ENCODE data around the gene MYOF.
"Not testable (repeated sequence)": the region's sequence is repeated elsewhere in the genome, so short reads cannot be mapped to it uniquely, and the experiment has no call there.

MYOF gene

DNA sequence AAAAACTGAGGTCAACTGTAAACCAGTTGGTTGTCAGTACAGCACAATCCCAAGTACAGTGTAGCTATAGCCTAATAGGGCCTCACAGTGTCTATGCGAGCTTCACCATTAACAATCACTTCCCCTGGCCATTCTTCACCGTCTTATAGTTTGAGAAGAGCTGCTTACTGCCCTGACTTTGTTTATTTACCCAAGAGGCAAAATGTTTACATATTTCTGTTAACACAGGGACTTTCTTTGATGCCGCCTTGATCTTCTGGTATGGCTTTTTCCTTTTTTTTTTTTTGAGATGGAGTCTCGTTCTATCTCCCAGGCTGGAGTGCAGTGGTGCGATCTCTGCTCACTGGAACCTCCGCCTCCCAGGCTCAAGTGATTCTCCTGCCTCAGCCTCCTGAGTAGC is 3.3 kb downstream of the MYOF start:
- H3K27me3 ChIP-seq (ENCODE audit: control insufficient read depth, insufficient read depth, low read length) = no peaks in the 10 kb centered on the region
- 0 out of 2 replicates have a peak, but pooled peaks cover 1% of the 10 kb centered on the region for H3K4me1 ChIP-seq (ENCODE audit: control insufficient read depth, insufficient read depth, low read length)
- H3K9me3 ChIP-seq (ENCODE audit: control insufficient read depth, insufficient read depth, low read length) = no peaks in the 10 kb centered on the region
- no peaks in the 10 kb centered on the region for H3K36me3 ChIP-seq (ENCODE audit: control insufficient read depth, insufficient read depth, low read length)
- no peak for DNase-seq (ENCODE audit: low read depth, low spot score)
- no peak overlapping the region for H3K4me3 ChIP-seq (ENCODE audit: low read length)
- H3K27ac ChIP-seq (ENCODE audit: low read length) = no peak overlapping the region
- no CpG with 5 or more reads among the region's 6 CpGs for WGBS (ENCODE audit: insufficient coverage, insufficient read length)

DNA sequence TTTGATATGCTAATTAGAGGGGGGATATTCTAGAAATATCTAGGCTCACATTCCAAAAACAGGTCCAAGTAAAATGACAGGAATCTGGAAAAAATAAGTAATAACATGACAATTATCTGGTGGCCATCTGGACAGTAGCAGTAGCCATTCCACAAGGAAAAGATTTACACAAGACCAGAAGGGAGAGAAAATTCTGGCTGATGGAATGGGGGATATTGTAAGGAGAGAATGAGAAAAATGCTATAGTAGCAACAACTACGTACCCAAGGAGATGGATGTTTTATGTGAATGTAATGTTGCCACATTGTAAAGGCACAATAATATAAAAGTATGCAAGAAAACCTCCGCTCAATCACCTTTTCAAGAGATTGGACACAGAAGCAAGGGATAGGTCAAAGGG is 5.4 kb downstream of the MYOF start:
- Histone ChIP-seq H3K27ac (ENCODE audit: low read length) (no peak overlapping the region), H3K4me1 (ENCODE audit: control insufficient read depth, insufficient read depth, low read length) (peaks cover 1% of the 10 kb centered on the region; the same call in 1 of the 2 replicates), H3K9me3 (ENCODE audit: control insufficient read depth, insufficient read depth, low read length) (no peaks in the 10 kb centered on the region), H3K36me3 (ENCODE audit: control insufficient read depth, insufficient read depth, low read length) (no peaks in the 10 kb centered on the region), H3K27me3 (ENCODE audit: control insufficient read depth, insufficient read depth, low read length) (no peaks in the 10 kb centered on the region), H3K4me3 (ENCODE audit: low read length) (no peak overlapping the region)
- no CpG with 5 or more reads among the region's 2 CpGs for WGBS (ENCODE audit: insufficient coverage, insufficient read length)
- DNase-seq (ENCODE audit: low read depth, low spot score) = no peak

DNA sequence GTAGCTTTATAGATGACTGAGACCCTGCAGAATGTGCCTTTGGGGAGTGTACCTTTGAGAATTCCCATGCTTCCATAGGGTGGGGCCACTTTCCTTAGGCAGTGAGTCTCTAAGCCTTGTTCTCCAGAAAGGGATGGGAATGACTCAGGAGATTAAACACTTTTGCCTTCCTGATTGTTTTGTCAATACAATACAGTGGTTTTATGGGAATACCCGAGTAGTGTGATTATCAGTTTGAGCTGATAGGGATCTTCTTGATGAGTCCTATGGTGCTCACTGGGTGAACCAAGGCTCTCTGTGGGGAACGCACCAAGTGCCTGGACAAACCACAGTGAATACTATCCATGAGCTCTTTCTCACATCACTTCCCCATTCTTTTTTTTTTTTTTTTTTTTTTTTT is 6.3 kb downstream of the MYOF start:
- H3K27ac ChIP-seq (ENCODE audit: low read length) = no peak overlapping the region
- H3K36me3 ChIP-seq (ENCODE audit: control insufficient read depth, insufficient read depth, low read length) = no peaks in the 10 kb centered on the region
- peaks cover 1% of the 10 kb centered on the region for H3K4me1 ChIP-seq (ENCODE audit: control insufficient read depth, insufficient read depth, low read length)
- H3K27me3 ChIP-seq (ENCODE audit: control insufficient read depth, insufficient read depth, low read length) = no peaks in the 10 kb centered on the region
- H3K4me3 ChIP-seq (ENCODE audit: low read length) = no peak overlapping the region
- DNase-seq (ENCODE audit: low read depth, low spot score) = no peak
- WGBS (ENCODE audit: insufficient coverage, insufficient read length) = no CpG with 5 or more reads among the region's 2 CpGs
- H3K9me3 ChIP-seq (ENCODE audit: control insufficient read depth, insufficient read depth, low read length) = no peaks in the 10 kb centered on the region

DNA sequence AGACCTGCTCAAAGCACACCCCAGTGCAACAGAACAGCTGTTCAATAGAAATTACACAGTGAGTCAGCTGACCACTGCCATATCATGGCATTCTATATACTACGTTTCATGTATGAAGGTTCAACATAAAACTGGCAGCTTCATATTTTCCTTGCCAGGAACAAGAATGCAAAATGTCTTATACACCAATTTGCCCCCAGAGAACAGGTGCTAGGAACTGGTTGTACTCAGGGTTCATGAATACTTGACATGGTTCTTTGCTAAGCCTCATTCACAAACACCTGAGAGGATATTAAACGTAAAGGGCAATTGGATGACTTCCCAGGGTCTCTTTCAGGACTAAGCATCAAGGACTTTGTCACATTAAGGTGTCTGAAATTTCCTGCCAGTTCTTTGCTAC is 6.9 kb downstream of the MYOF start:
- Histone ChIP-seq H3K4me3 (ENCODE audit: low read length) (no peak overlapping the region), H3K27ac (ENCODE audit: low read length) (no peak overlapping the region), H3K9me3 (ENCODE audit: control insufficient read depth, insufficient read depth, low read length) (no peaks in the 10 kb centered on the region), H3K4me1 (ENCODE audit: control insufficient read depth, insufficient read depth, low read length) (peaks cover 1% of the 10 kb centered on the region), H3K36me3 (ENCODE audit: control insufficient read depth, insufficient read depth, low read length) (no peaks in the 10 kb centered on the region), H3K27me3 (ENCODE audit: control insufficient read depth, insufficient read depth, low read length) (no peaks in the 10 kb centered on the region)
- no peak for DNase-seq (ENCODE audit: low read depth, low spot score)
- no CpG with 5 or more reads among the region's 2 CpGs for WGBS (ENCODE audit: insufficient coverage, insufficient read length)

DNA sequence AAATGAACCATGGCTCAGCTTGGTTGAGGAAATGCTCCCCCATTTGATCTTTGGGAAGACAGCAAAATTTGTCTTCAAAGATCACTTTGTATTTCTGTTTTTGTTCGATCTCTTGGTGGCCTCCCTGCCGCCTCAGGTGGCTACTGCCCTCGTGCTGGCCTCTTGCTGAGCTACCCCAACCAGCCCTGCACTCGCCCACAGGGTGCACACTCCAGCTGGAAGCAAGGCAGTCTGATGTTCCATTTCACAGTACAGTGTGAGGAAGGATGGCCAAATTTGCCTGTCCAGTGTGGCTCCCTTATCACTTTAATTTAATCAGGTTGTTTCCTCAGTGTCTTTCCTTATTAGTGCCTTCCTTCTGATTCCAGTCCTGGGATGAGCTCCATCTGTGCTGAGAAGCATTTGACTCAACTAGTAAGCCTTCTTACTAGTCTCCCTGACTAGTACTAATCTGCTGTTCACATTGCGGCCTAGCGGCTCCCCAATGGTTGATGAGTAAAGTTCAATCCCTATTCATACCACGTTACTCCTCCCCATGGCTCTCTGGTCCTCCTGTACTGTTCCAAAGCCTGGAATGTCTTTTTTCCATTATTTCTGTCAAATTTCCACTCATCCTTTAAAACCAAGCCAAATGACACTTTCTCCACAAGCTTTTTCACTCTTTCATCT is 8.2 kb downstream of the MYOF start:
- WGBS (ENCODE audit: insufficient coverage, insufficient read length) = no CpG with 5 or more reads among the region's 7 CpGs
- no peak overlapping the region for H3K27ac ChIP-seq (ENCODE audit: low read length)
- no peaks in the 10 kb centered on the region for H3K9me3 ChIP-seq (ENCODE audit: control insufficient read depth, insufficient read depth, low read length)
- no peaks in the 10 kb centered on the region; the same call in none of the 2 replicates for H3K4me1 ChIP-seq (ENCODE audit: control insufficient read depth, insufficient read depth, low read length)
- no peak for DNase-seq (ENCODE audit: low read depth, low spot score)
- H3K4me3 ChIP-seq (ENCODE audit: low read length) = no peak overlapping the region
- H3K36me3 ChIP-seq (ENCODE audit: control insufficient read depth, insufficient read depth, low read length) = no peaks in the 10 kb centered on the region
- H3K27me3 ChIP-seq (ENCODE audit: control insufficient read depth, insufficient read depth, low read length) = no peaks in the 10 kb centered on the region

DNA sequence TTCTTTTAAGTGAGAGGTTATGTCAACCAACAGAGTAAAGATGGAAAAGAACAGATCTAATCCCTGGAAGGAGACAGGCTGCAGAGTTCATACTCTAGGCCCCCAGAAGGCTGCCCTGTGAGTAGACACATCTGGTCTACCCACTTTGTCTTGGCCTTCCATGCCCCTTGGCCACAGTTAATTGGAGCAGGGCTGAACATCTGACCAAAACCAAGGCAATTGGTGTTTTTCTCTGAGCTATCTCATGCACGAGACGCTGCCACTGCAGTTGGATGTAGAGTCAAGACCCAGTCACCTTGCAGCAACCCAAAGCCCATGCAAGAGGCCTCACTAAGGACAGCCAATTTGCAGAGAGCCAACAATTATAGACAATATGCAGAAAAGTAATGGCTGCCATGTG is 9.0 kb downstream of the MYOF start:
- no peaks in the 10 kb centered on the region for H3K27me3 ChIP-seq (ENCODE audit: control insufficient read depth, insufficient read depth, low read length)
- H3K36me3 ChIP-seq (ENCODE audit: control insufficient read depth, insufficient read depth, low read length) = no peaks in the 10 kb centered on the region
- H3K9me3 ChIP-seq (ENCODE audit: control insufficient read depth, insufficient read depth, low read length) = no peaks in the 10 kb centered on the region
- no peaks in the 10 kb centered on the region; the same call in none of the 2 replicates for H3K4me1 ChIP-seq (ENCODE audit: control insufficient read depth, insufficient read depth, low read length)
- no peak for DNase-seq (ENCODE audit: low read depth, low spot score)
- no peak overlapping the region for H3K27ac ChIP-seq (ENCODE audit: low read length)
- no peak overlapping the region for H3K4me3 ChIP-seq (ENCODE audit: low read length)
- no CpG with 5 or more reads among the region's 2 CpGs for WGBS (ENCODE audit: insufficient coverage, insufficient read length)

DNA sequence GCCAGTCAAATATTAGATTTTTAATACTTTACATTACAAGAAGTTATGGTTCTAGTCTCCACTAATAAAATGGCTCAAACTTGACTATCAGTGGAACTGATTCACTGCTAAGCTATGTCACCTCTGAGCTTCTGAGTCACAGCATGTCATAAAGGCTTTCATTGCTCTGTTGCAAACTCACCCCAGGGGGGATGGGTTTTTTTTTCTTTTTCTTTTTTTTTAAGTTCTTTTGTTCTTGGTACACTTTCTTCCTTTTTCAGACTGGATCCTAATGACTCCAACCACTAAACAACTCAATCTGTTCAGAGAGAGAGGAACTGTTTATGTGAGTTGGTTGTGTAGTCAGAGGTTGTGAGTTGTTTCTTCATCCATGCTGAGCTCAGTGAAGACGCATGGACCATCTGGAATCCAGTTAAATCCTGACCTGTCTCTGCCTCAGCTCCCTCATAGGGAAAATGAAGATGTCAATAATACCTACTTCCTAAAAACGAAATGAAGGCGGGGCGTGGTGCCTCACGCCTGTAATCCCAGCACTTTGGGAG is 11.0 kb downstream of the MYOF start:
- Histone ChIP-seq H3K4me1 (ENCODE audit: control insufficient read depth, insufficient read depth, low read length) (no peaks in the 10 kb centered on the region; the same call in none of the 2 replicates), H3K27me3 (ENCODE audit: control insufficient read depth, insufficient read depth, low read length) (no peaks in the 10 kb centered on the region), H3K27ac (ENCODE audit: low read length) (no peak overlapping the region), H3K4me3 (ENCODE audit: low read length) (no peak overlapping the region), H3K36me3 (ENCODE audit: control insufficient read depth, insufficient read depth, low read length) (no peaks in the 10 kb centered on the region), H3K9me3 (ENCODE audit: control insufficient read depth, insufficient read depth, low read length) (no peaks in the 10 kb centered on the region)
- DNase-seq (ENCODE audit: low read depth, low spot score) = no peak
- no CpG with 5 or more reads among the region's 5 CpGs for WGBS (ENCODE audit: insufficient coverage, insufficient read length)

DNA sequence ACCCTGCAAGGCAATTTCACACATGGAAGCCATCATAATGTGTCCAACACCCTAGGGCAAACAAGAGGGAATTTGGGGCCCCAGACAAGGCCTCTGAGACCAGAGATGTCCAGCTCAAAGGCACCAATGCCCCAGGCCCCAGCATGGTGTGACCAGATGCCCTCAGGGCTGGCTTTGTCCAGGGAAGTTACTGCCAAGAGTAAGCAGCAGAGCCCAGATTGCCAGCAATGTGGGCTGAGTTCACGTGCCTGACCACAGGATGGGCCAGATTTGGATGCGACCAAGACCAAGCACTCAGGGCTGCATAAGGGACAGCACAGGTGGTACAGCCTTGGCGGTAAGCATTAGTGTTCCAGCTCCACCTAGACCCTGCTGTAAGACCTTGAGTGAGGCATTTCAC is 12.7 kb downstream of the MYOF start:
- no peaks in the 10 kb centered on the region for H3K9me3 ChIP-seq (ENCODE audit: control insufficient read depth, insufficient read depth, low read length)

DNA sequence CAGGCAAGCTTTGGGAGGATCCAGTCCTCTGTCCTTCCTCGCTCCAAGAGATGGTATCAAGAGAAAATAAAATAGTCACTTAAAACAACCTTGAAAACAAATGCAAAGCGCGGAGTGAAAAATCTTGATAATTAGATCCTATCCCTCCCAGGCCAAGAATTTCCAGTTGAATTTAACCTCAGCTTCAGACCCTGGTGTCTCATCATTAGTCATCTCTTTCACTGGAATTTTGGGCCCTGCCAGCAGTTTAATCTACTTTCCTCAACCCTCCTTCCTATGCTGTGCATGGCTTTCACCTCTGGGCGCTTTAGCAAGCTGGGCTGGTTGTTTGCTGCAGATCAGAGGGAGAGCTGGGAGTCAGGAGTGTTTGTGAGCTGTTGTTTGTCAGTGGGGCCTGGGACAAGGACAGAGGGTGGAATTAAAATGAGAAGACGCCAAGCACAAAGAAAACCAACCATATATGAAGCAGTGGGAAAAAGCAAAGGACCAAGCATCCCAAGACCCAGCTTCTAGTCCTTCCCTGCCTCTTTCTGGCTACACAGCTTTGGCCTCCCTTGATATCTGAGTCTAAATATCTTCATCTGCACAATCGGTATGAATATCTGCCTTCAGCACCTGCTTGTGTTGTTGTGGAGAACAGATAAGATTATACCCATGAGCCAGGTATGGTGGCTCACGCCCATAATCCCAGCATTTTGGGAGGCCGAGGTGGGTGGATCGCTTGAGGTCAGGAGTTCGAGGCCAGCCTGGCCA is 13.5 kb downstream of the MYOF start:
- Histone ChIP-seq H3K9me3 (ENCODE audit: control insufficient read depth, insufficient read depth, low read length) (no peaks in the 10 kb centered on the region), H3K27me3 (ENCODE audit: control insufficient read depth, insufficient read depth, low read length) (no peaks in the 10 kb centered on the region), H3K27ac (ENCODE audit: low read length) (no peak overlapping the region), H3K36me3 (ENCODE audit: control insufficient read depth, insufficient read depth, low read length) (no peaks in the 10 kb centered on the region), H3K4me1 (ENCODE audit: control insufficient read depth, insufficient read depth, low read length) (no peaks in the 10 kb centered on the region; the same call in none of the 2 replicates), H3K4me3 (ENCODE audit: low read length) (no peak overlapping the region)
- DNase-seq (ENCODE audit: low read depth, low spot score) = no peak
- no CpG with 5 or more reads among the region's 10 CpGs for WGBS (ENCODE audit: insufficient coverage, insufficient read length)

More for the DNA sequence above, 12.7 kb downstream of the MYOF start:
- no peaks in the 10 kb centered on the region for H3K36me3 ChIP-seq (ENCODE audit: control insufficient read depth, insufficient read depth, low read length)
- no peak overlapping the region for H3K4me3 ChIP-seq (ENCODE audit: low read length)
- no CpG with 5 or more reads among the region's 3 CpGs for whole genome bisulfite sequencing (ENCODE audit: insufficient coverage, insufficient read length)
- H3K27ac ChIP-seq (ENCODE audit: low read length) = no peak overlapping the region
- H3K27me3 ChIP-seq (ENCODE audit: control insufficient read depth, insufficient read depth, low read length) = no peaks in the 10 kb centered on the region
- DNase-seq (ENCODE audit: low read depth, low spot score) = no peak
- no peaks in the 10 kb centered on the region; the same call in none of the 2 replicates for H3K4me1 ChIP-seq (ENCODE audit: control insufficient read depth, insufficient read depth, low read length)

DNA sequence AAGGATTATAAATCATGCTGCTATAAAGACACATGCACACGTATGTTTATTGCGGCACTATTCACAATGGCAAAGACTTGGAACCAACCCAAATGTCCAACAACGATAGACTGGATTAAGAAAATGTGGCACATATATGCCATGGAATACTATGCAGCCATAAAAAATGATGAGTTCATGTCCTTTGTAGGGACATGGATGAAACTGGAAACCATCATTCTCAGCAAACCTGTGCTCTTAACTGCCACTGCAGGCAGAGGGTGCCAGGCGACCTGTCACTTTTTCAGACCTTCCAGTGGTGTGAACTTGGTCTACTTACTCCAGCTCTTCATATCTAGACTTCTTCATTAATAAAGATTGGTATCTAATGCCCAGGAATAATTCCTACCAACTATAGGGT is 14.5 kb downstream of the MYOF start:
- H3K36me3 ChIP-seq (ENCODE audit: control insufficient read depth, insufficient read depth, low read length); H3K9me3 ChIP-seq (ENCODE audit: control insufficient read depth, insufficient read depth, low read length); H3K4me1 ChIP-seq (ENCODE audit: control insufficient read depth, insufficient read depth, low read length); DNase-seq (ENCODE audit: low read depth, low spot score); H3K27me3 ChIP-seq (ENCODE audit: control insufficient read depth, insufficient read depth, low read length); H3K27ac ChIP-seq (ENCODE audit: low read length); H3K4me3 ChIP-seq (ENCODE audit: low read length): not testable (repeated sequence)
- WGBS (ENCODE audit: insufficient coverage, insufficient read length) = no CpG with 5 or more reads among the region's 4 CpGs

Data from iPS DF 6.9 (cell line).